Measurements from ENCODE around the gene PRKCZ. TPM values are rescaled to one million over a fixed set of nuclear protein-coding genes. Genes with fewer than 3 reads are reported as not detected.

The PRKCZ gene
- total and polyA plus RNA-seq, 9 of the 15 experiments (the other 6 are each of a cell fraction or from before 2014, with no cell fraction given), result 0.07 to 3.1 (median 1.3) TPM

DNA sequence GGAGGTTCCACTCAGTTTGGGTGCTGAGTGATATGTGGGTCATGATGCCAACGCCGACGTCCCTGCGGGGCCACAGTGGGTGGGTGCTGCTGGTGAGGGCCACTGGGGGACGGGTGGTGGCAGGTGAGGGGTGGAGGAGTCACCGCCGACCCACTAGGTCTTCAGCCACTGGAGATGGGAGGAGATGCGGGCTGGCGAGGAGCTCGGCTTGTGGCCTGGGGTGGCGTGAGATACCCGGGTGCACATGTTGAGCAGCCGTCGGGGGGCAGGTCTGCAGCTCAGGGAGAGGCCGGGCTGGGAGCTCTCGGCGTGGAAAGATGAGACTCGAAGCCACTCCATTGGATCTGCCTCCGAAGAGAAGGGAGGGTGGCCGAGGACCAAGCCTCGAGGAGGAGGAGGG, 103.8 kb downstream of the PRKCZ start (continued):
- TF ChIP-seq, protein P1, sequence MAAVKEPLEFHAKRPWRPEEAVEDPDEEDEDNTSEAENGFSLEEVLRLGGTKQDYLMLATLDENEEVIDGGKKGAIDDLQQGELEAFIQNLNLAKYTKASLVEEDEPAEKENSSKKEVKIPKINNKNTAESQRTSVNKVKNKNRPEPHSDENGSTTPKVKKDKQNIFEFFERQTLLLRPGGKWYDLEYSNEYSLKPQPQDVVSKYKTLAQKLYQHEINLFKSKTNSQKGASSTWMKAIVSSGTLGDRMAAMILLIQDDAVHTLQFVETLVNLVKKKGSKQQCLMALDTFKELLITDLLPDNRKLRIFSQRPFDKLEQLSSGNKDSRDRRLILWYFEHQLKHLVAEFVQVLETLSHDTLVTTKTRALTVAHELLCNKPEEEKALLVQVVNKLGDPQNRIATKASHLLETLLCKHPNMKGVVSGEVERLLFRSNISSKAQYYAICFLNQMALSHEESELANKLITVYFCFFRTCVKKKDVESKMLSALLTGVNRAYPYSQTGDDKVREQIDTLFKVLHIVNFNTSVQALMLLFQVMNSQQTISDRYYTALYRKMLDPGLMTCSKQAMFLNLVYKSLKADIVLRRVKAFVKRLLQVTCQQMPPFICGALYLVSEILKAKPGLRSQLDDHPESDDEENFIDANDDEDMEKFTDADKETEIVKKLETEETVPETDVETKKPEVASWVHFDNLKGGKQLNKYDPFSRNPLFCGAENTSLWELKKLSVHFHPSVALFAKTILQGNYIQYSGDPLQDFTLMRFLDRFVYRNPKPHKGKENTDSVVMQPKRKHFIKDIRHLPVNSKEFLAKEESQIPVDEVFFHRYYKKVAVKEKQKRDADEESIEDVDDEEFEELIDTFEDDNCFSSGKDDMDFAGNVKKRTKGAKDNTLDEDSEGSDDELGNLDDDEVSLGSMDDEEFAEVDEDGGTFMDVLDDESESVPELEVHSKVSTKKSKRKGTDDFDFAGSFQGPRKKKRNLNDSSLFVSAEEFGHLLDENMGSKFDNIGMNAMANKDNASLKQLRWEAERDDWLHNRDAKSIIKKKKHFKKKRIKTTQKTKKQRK (IDR thresholded peaks at IDR 0.05; ENCODE audit: borderline replicate concordance, low read depth, low read length), result no peak
- TF ChIP-seq, protein P2, sequence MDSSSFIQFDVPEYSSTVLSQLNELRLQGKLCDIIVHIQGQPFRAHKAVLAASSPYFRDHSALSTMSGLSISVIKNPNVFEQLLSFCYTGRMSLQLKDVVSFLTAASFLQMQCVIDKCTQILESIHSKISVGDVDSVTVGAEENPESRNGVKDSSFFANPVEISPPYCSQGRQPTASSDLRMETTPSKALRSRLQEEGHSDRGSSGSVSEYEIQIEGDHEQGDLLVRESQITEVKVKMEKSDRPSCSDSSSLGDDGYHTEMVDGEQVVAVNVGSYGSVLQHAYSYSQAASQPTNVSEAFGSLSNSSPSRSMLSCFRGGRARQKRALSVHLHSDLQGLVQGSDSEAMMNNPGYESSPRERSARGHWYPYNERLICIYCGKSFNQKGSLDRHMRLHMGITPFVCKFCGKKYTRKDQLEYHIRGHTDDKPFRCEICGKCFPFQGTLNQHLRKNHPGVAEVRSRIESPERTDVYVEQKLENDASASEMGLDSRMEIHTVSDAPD (CRISPR knock-in tag; IDR thresholded peaks at IDR 0.05), result no peak
- TF ChIP-seq RBM17 (IDR thresholded peaks at IDR 0.05; ENCODE audit: borderline replicate concordance, low read depth, low read length), result no peak

DNA sequence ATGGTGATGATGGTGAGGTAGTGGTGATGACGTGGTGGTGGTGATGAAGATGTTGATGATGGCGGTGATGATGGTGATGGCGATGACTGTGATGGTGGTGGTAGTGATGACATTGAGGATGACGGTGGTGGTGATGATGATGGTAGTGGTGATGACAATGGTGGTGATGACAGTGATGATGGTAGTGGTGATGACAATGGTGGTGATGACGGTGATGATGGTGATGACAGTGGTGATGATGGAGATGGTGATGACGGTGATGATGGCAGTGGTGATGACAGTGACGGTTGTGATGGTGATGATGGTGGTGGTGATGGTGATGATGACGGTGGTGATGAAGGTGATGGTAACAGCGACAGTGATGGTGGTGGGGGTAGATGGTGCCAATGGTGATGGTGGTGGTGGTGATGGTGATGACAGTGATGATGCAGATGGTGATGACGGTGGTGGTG, 105.0 kb downstream of the PRKCZ start:
- no peaks in the 10 kb centered on the region for H3K79me2 ChIP-seq (ENCODE audit: control insufficient read depth, insufficient read depth, low read length)
- H3K27me3 ChIP-seq (ENCODE audit: control insufficient read depth in 2 of 2, insufficient read depth in 2 of 2, low read length in 2 of 2), result peaks cover 73 to 96% of the 10 kb centered on the region in 2 experiments
- ChIA-PET POLR2A (interaction anchor here (0.5 kb wide), 1 partner anchor 21 kb away, joined by 5 read pairs; no protein-coding TSS in a partner anchor), CTCF (ENCODE audit: low intra/inter-chr PET ratio) (no interaction called here)
- no peak overlapping the region for H2AFZ ChIP-seq (ENCODE audit: low read depth, low read length)
- H3K4me2 ChIP-seq (ENCODE audit: insufficient read depth, low read length), result no peak overlapping the region
- no peak overlapping the region for H3K4me3 ChIP-seq
- peaks cover 0 to 17% of the 10 kb centered on the region in 2 experiments; a peak in 1 of 5 replicates for H3K4me1 ChIP-seq (replicated peaks in 1 of 2; ENCODE audit: control insufficient read depth in 2 of 2, insufficient read depth in 2 of 2, low read length in 2 of 2)
- no peak for DNase-seq (ENCODE audit: extremely low read depth in 1 of 4, low spot score in 3 of 4)
- no TSS peak for BruUV-seq (replicated peaks)
- no peaks in the 10 kb centered on the region for H3K9me1 ChIP-seq (ENCODE audit: control insufficient read depth, insufficient read depth, low read length)
- ATAC-seq, result no peak
- H4K20me1 ChIP-seq (replicated peaks; ENCODE audit: control insufficient read depth, insufficient read depth, low read length), result no peaks in the 10 kb centered on the region
- in situ Hi-C loops (cut with MboI) (no loop called here), intact Hi-C loops (cut with micrococcal nuclease) (no loop called here)
- H3K36me3 ChIP-seq (ENCODE audit: control insufficient read depth, insufficient read depth, low read length), result no peaks in the 10 kb centered on the region
- no peak overlapping the region for H3K27ac ChIP-seq (ENCODE audit: extremely low read depth, low read depth, low read length)
- peak; percentile 23 for FAIRE-seq
- no peak overlapping the region for H3K9ac ChIP-seq (ENCODE audit: insufficient read depth in 1 of 2, low read depth in 2 of 2, low read length in 2 of 2)
- H3K9me3 ChIP-seq (replicated peaks; ENCODE audit: control insufficient read depth, insufficient read depth, low read depth, low read length), result no peaks in the 10 kb centered on the region; the same call in 1 of the 2 replicates
- 22% methylated on average over 10 of the region's 10 CpGs for WGBS (ENCODE audit: insufficient coverage, low coverage, missing lambda C conversion rate)
- TF ChIP-seq KDM1A (IDR thresholded peaks at IDR 0.05) (peak; percentile 58 to 69; a peak in 1 of 4 replicates), PML (IDR thresholded peaks at IDR 0.05; ENCODE audit: low read length) (no peak), ZNF76 (CRISPR knock-in tag; IDR thresholded peaks at IDR 0.05; ENCODE audit: borderline replicate concordance) (no peak), ZNF174 (CRISPR knock-in tag; IDR thresholded peaks at IDR 0.05) (no peak)
- TF ChIP-seq, protein P3, sequence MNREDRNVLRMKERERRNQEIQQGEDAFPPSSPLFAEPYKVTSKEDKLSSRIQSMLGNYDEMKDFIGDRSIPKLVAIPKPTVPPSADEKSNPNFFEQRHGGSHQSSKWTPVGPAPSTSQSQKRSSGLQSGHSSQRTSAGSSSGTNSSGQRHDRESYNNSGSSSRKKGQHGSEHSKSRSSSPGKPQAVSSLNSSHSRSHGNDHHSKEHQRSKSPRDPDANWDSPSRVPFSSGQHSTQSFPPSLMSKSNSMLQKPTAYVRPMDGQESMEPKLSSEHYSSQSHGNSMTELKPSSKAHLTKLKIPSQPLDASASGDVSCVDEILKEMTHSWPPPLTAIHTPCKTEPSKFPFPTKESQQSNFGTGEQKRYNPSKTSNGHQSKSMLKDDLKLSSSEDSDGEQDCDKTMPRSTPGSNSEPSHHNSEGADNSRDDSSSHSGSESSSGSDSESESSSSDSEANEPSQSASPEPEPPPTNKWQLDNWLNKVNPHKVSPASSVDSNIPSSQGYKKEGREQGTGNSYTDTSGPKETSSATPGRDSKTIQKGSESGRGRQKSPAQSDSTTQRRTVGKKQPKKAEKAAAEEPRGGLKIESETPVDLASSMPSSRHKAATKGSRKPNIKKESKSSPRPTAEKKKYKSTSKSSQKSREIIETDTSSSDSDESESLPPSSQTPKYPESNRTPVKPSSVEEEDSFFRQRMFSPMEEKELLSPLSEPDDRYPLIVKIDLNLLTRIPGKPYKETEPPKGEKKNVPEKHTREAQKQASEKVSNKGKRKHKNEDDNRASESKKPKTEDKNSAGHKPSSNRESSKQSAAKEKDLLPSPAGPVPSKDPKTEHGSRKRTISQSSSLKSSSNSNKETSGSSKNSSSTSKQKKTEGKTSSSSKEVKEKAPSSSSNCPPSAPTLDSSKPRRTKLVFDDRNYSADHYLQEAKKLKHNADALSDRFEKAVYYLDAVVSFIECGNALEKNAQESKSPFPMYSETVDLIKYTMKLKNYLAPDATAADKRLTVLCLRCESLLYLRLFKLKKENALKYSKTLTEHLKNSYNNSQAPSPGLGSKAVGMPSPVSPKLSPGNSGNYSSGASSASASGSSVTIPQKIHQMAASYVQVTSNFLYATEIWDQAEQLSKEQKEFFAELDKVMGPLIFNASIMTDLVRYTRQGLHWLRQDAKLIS (CRISPR knock-in tag; IDR thresholded peaks at IDR 0.05), result no peak
- TF ChIP-seq, protein P4, sequence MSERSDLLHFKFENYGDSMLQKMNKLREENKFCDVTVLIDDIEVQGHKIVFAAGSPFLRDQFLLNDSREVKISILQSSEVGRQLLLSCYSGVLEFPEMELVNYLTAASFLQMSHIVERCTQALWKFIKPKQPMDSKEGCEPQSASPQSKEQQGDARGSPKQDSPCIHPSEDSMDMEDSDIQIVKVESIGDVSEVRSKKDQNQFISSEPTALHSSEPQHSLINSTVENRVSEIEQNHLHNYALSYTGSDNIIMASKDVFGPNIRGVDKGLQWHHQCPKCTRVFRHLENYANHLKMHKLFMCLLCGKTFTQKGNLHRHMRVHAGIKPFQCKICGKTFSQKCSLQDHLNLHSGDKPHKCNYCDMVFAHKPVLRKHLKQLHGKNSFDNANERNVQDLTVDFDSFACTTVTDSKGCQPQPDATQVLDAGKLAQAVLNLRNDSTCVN (CRISPR knock-in tag; IDR thresholded peaks at IDR 0.05), result peak; percentile 75; the same call in 1 of the 2 replicates
